HG03439 (cell line): ENCODE measurements around the gene ZSCAN31.
"Not testable (repeated sequence)": the region's sequence is repeated elsewhere in the genome, so short reads cannot be mapped to it uniquely, and the experiment has no call there.

Experiments used
- ATAC-seq: cut with Tn5 transposase; IDR thresholded peaks from one replicate; pipeline ENCODE4 v1.9.1; 2021; ENCODE audit warnings: mild to moderate bottlenecking, moderate library complexity; ENCODE audit not compliant: unreplicated experiment

Gene ZSCAN31

DNA sequence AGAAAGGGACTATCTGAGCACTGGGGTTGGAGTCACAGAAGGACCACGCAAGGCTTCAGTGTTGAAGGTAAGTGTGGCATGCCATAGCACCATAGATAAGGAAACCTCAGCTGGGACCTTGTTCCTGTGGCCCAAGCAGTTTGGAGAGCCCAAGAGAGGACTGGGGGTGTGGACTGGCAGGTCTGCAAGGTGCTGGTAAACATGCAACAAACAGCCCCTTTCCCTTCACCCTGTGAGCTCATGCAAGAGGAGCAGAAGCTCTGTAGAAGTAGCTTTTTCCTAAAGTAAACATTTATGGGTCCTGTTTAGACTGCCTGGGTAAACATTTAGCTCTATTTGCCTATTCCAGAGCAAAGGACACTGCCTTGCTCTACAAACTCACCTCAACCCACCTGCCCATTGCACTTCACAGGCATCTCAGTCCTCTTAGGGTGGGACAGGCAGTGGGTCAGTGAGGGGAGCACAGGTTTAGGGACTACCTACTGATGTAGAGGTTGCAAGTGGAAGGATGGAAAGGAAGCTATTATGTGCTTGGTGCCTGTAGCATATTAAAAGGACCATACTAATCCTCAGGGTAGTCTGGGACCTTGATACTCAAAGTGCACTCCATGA lies 12.0 kb downstream of the ZSCAN31 start:
- ATAC-seq: no peak

GRCh38 chr6:28322661-28323060 lies 13.3 kb downstream of the ZSCAN31 start:
- ATAC-seq: no peak

GRCh38 chr6:28317866-28318265 lies 18.1 kb downstream of the ZSCAN31 start:
- not testable (repeated sequence) for ATAC-seq

GRCh38 chr6:28315628-28316027 lies 20.3 kb downstream of the ZSCAN31 start:
- ATAC-seq: no peak

DNA sequence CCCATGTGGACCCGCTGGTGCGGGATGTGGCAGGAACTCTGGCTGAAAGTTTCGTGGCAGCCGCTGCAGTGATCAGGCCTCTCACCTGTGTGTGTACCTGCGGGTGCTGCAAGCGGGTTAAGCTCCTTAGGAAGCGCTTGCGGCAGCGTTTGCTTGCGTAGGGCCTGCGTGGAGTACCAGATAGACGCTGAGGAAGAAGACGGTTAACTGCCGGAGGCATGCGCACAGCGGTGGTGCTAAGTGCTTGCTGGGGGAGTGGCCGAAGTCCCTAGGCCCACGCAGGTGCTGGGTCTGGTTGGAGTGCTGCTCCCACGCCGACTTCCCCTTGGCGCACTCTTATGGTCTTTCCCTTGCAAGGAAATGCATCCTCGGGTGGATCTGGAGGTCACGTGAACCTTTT lies 23.0 kb downstream of the ZSCAN31 start:
- ATAC-seq: no peak

GRCh38 chr6:28311139-28311823 lies 24.7 kb downstream of the ZSCAN31 start:
- ATAC-seq: no peak

GRCh38 chr6:28306363-28306762 lies 29.6 kb downstream of the ZSCAN31 start:
- not testable (repeated sequence) for ATAC-seq

GRCh38 chr6:28303570-28303969 lies 32.4 kb downstream of the ZSCAN31 start:
- peak; percentile 70 for ATAC-seq

- no peak for ATAC-seq
Measured at GRCh38 chr6:28296520-28297060, 39.4 kb downstream of the ZSCAN31 start.

DNA sequence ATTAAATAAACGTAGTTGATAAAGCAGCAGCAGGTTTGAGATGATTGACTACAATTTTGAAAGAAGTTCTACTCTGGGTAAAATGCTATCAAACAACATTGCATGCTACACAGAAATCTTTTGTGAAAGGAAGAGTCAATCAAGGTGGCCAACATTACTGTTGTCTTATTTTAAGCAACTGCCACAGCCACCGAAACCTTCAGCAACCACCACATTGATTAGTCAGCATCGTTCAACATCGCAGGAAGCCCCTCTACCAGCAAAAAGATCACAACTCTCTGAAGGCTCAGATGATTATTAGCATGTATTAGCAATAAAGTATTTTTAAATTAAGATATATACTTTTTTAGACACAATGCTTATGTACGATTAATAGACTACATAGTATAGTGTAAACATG lies 40.6 kb downstream of the ZSCAN31 start:
- ATAC-seq: no peak

- no peak for ATAC-seq
Measured at GRCh38 chr6:28291573-28291972, 44.4 kb downstream of the ZSCAN31 start.

- ATAC-seq: no peak
Measured at GRCh38 chr6:28282926-28283325, 53.0 kb downstream of the ZSCAN31 start.

DNA sequence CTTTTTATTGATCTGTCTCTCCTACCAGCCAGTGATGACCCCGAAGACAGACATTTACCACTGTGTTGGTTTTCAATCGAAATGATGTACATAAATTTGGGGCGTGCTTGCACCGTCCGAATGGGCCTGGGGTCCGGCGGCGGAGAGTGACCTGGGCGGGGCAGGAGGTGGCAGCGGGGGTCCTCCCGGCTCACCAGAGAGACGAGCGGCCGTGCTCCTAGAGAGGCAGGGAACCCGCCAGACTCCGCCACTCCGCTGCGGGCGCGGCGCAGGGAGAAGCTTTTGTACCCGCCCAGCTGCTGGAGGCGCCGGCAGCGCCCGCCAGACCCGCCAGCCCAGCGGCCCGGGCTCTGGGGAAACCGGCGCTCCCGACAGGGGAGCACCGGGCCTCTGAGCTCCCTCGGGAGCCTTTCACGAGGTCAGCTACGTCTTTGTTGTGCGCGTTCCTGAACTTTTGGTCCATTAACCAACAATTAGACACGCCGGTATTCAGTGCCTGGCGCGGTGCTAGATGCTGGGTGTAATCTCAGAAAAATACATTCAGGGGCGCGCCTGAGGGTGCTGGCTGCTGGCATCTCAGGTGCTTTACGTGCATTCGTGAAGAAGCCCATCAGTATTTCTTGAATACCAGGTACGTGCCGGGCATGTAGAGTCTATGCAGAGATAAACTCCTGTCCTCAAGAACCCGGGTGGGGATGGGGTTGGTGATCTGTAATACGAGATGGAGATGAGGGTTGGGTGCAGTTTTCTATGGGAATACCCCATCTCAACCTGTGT lies 54.5 kb downstream of the ZSCAN31 start, which contains the start of gene PGBD1:
PGBD1 (plus strand) TSS at position 285 of the 777 bp plus-strand sequence. CDS start 2,242 bp downstream, outside the sequence.
- ATAC-seq: peak; percentile 85

DNA sequence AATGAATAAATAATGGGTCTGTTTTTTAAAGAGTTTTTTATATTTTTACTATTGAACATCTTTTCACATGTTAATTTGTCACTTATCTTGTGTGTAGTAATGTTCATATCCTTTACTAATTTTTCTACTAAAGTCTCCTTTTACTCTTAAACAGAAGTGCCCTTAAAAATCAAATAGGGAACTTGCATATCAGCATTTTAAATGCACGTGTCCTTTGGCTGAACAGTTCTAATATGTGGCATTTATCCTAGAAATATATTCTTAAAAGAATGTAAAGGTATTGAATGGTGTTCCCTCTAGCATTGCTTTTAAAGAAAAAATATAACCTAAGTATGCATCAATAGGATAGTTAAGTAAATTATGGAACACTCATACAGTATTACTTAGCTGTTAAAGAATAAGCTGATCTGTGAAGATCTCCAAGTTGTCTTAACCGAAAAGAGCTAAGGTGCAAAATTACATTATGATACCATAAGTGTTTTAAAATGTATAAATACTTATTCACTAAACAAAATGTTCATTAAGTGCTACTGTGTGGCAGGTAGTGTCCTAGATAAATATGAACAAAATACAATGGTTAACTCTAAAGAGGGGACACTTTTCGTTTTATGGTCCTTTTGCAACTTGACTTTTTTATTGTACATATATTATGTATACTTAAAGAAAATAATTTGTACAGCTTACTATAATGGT lies 55.2 kb downstream of the ZSCAN31 start:
- ATAC-seq: no peak

- no peak for ATAC-seq
Measured at GRCh38 chr6:28277746-28278145, 58.2 kb downstream of the ZSCAN31 start.

DNA sequence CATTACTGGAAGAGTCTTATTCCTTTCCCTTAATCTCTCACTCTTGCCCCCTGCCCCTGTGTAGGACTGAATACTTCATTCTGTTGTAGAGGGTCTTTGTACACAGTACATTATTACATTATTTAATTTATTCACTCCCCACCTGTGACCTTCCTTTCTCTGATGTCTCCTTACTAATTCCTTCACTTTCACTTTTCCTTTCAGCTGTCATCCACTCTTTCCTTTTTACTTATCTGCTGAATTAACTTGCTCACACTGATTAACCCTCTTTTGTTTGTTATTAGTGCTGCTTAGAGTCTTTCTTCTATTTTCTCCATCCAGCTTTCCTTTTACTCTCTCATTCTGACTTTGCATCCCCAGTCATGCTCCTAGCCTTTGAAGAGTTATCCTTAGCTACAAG lies 61.1 kb downstream of the ZSCAN31 start:
- ATAC-seq: no peak
